PC-3 (cell line): ENCODE measurements around the gene ANKRA2. TPM values are rescaled to one million over a fixed set of nuclear protein-coding genes. Genes with fewer than 3 reads are reported as not detected.
A peak's percentile ranks its signal among the peaks of the same experiment; 100 is the strongest.

Experiments used
- ATAC-seq: fragments of 200-7000 bp; cut with Tn5 transposase; 2 replicates; pipeline ENCODE4 v1.9.1; 2020; ENCODE audit warnings: mild to moderate bottlenecking, moderate library complexity
- BruUV-seq: library from RNA; stranded (reverse); fragments of 400-500 nt; replicated peaks from 2 replicates; lab custom pipeline; 2021; lab: Mats Ljungman, UMichigan
- CTCF ChIA-PET: fragments of 300-600 bp; sonication (Branson Sonifier 250); formaldehyde crosslinking; loops from one replicate; lab custom pipeline; 2022; ENCODE audit warnings: antibody characterized with exemption; lab: Charles Lee
- POLR2A ChIA-PET: fragments of 300-600 bp; sonication (Branson Sonifier 250); formaldehyde crosslinking; loops from one replicate; lab custom pipeline; 2022; ENCODE audit warnings: antibody characterized with exemption; ENCODE audit not compliant: unreplicated experiment; lab: Charles Lee
- DNase-seq: peaks from one replicate; pipeline ENCODE4 v3.0.0-alpha.2; 2015
- H2AFZ ChIP-seq: fragments of 300-600 bp; sonication (generic); 2 replicates; pipeline ENCODE4 v1.6.0; 2016; ENCODE audit warnings: antibody characterized with exemption, low read length
- H3F3A ChIP-seq: fragments of 300-600 bp; sonication (generic); one replicate; pipeline ENCODE4 v1.6.0; 2017; ENCODE audit warnings: antibody characterized with exemption, low read length, control low read depth, mild to moderate bottlenecking; ENCODE audit not compliant: unreplicated experiment
- H3K27ac ChIP-seq: fragments of 300-600 bp; sonication (generic); 2 replicates; pipeline ENCODE4 v1.5.1; 2016; ENCODE audit warnings: mild to moderate bottlenecking, low read length
- H3K27me3 ChIP-seq: fragments of 300-600 bp; sonication (generic); 2 replicates; pipeline ENCODE4 v1.6.1; 2016; ENCODE audit warnings: low read length, mixed read lengths
- H3K36me3 ChIP-seq: fragments of 300-600 bp; sonication (generic); 2 replicates; pipeline ENCODE4 v1.6.1; 2016; ENCODE audit warnings: low read depth, mixed run types, low read length, mixed read lengths
- H3K4me1 ChIP-seq: fragments of 300-600 bp; sonication (generic); 2 replicates; pipeline ENCODE4 v1.5.1; 2016; ENCODE audit warnings: low read length; ENCODE audit not compliant: insufficient read depth
- H3K4me2 ChIP-seq: fragments of 300-600 bp; sonication (generic); 2 replicates; pipeline ENCODE4 v1.6.0; 2016; ENCODE audit warnings: low read length
- H3K4me3 ChIP-seq: fragments of 300-600 bp; sonication (generic); 2 replicates; pipeline ENCODE4 v1.5.1; 2016; ENCODE audit warnings: mild to moderate bottlenecking, low read length, mixed read lengths
- H3K79me2 ChIP-seq: fragments of 300-600 bp; sonication (generic); 2 replicates; pipeline ENCODE4 v1.6.1; 2017; ENCODE audit warnings: low read length, mixed read lengths
- H3K9ac ChIP-seq: fragments of 300-600 bp; sonication (generic); 2 replicates; pipeline ENCODE4 v1.6.0; 2016; ENCODE audit warnings: mild to moderate bottlenecking, low read length
- H3K9me2 ChIP-seq: fragments of 300-600 bp; sonication (generic); replicated peaks from 2 replicates; pipeline ENCODE4 v1.6.1; 2016; ENCODE audit warnings: mixed run types, low read length, mixed read lengths
- H3K9me3 ChIP-seq: fragments of 300-600 bp; sonication (generic); 2 replicates; pipeline ENCODE4 v1.6.1; 2016; ENCODE audit warnings: low read length, mixed read lengths
- H4K20me1 ChIP-seq: fragments of 300-600 bp; sonication (generic); 2 replicates; pipeline ENCODE4 v1.6.1; 2016; ENCODE audit warnings: low read length, mixed read lengths
- CTCF ChIP-seq: fragments of 300-600 bp; sonication (generic); conservative IDR thresholded peaks from 2 replicates; pipeline ENCODE4 v1.5.1; 2017; ENCODE audit warnings: antibody characterized with exemption, low read depth, mild to moderate bottlenecking, low read length
- EZH2 ChIP-seq: fragments of 300-600 bp; sonication (generic); IDR thresholded peaks from one replicate; pipeline ENCODE4 v1.6.1; 2017; ENCODE audit warnings: antibody characterized with exemption, mild to moderate bottlenecking, low read length; ENCODE audit not compliant: unreplicated experiment
- EZH2phosphoT487 ChIP-seq: fragments of 300-600 bp; sonication (generic); IDR thresholded peaks from 2 replicates; pipeline ENCODE4 v1.6.1; 2018; ENCODE audit warnings: mild to moderate bottlenecking, antibody characterized with exemption, low read length, borderline replicate concordance
- intact Hi-C: fragments of 100-400 bp; cut with micrococcal nuclease; formaldehyde crosslinking; loops from 2 replicates; pipeline ENCODE4 v1.9.0; 2023
- total RNA-seq: library from RNA; depleted of rRNA; stranded (reverse); fragments of >200 nt; gene quantifications from 2 replicates; pipeline ENCODE4 v1.2.3, GENCODE V29; 2014

Gene ANKRA2
- total RNA-seq, 1 experiment from 2014 or later, result 4.4 TPM

GRCh38 chr5:73540192-73540591, 25.2 kb downstream of the ANKRA2 start:
- no peaks in the 10 kb centered on the region for H3K27me3 ChIP-seq
- no peaks in the 10 kb centered on the region for H3K9me3 ChIP-seq
- BruUV-seq, result no TSS peak
- intact Hi-C loops, result no loop called here
- ChIA-PET CTCF (interaction anchor here (0.7 kb wide), 1 partner anchor 20 kb away, joined by 5 read pairs; no protein-coding TSS in a partner anchor), POLR2A (no interaction called here)
- TF ChIP-seq EZH2phosphoT487 (no peak), CTCF (no peak), EZH2 (no peak)
- H3K4me1 ChIP-seq, result peaks cover 35% of the 10 kb centered on the region
- no peaks in the 10 kb centered on the region for H3K79me2 ChIP-seq
- no peak overlapping the region for H3K4me3 ChIP-seq
- no peaks in the 10 kb centered on the region for H3K36me3 ChIP-seq
- no peaks in the 10 kb centered on the region for H4K20me1 ChIP-seq
- peak overlapping the region; percentile 77 for H3K27ac ChIP-seq
- DNase-seq (peak; percentile 91), ATAC-seq (peak; percentile 88)
- H2AFZ ChIP-seq, result peak overlapping the region; percentile 76; the same call in 1 of the 2 replicates
- no peak overlapping the region for H3K9ac ChIP-seq
- H3K9me2 ChIP-seq, result no peaks in the 10 kb centered on the region
- H3F3A ChIP-seq, result peaks cover 6% of the 10 kb centered on the region
- H3K4me2 ChIP-seq, result peak overlapping the region; percentile 79

DNA sequence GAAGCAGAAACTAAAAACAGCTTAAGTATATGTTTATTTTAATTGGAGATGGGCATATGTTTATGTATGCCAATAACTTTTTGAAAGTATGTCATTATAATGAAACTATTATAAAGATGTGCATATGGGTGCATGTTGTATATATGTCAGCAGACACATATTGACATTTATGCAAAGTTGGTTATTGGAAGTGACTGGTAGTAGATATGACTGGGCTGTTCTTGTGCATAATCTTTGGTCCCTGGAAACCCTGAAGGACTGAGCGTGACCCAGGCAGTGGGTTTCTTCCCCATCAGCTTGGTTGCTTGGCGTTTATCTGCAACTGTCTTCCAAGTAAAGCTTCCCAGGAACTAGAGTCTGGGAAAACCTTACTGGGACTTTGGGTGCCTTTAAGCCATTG, 25.7 kb downstream of the ANKRA2 start:
- no peak for TF ChIP-seq CTCF
- no peak for TF ChIP-seq EZH2phosphoT487
- TF ChIP-seq EZH2, result no peak
- CTCF ChIA-PET, result interaction anchor here (0.7 kb wide), 1 partner anchor 20 kb away, joined by 5 read pairs; no protein-coding TSS in a partner anchor
- intact Hi-C loops, result loop anchor here (10.0 kb wide), 1 partner anchor 85 kb away; no protein-coding TSS in a partner anchor
- Histone ChIP-seq H3K27me3 (no peaks in the 10 kb centered on the region), H3K36me3 (no peaks in the 10 kb centered on the region), H3K4me1 (peaks cover 35% of the 10 kb centered on the region), H2AFZ (no peak overlapping the region), H3F3A (peaks cover 6% of the 10 kb centered on the region), H4K20me1 (no peaks in the 10 kb centered on the region), H3K9me3 (no peaks in the 10 kb centered on the region), H3K79me2 (no peaks in the 10 kb centered on the region), H3K4me3 (no peak overlapping the region), H3K9ac (no peak overlapping the region), H3K9me2 (no peaks in the 10 kb centered on the region), H3K4me2 (peak overlapping the region; percentile 45; the same call in 1 of the 2 replicates), H3K27ac (peak overlapping the region; percentile 71)
- ATAC-seq (no peak), DNase-seq (no peak)
- BruUV-seq, result no TSS peak
- POLR2A ChIA-PET, result no interaction called here

- no TSS peak for BruUV-seq
- Histone ChIP-seq H3K9ac (no peak overlapping the region), H3K27ac (no peak overlapping the region), H3K9me2 (no peaks in the 10 kb centered on the region), H3F3A (peaks cover 4% of the 10 kb centered on the region), H3K27me3 (no peaks in the 10 kb centered on the region), H4K20me1 (no peaks in the 10 kb centered on the region), H3K9me3 (no peaks in the 10 kb centered on the region), H3K4me2 (no peak overlapping the region), H3K4me3 (no peak overlapping the region), H2AFZ (no peak overlapping the region), H3K4me1 (peaks cover 9% of the 10 kb centered on the region), H3K36me3 (no peaks in the 10 kb centered on the region), H3K79me2 (no peaks in the 10 kb centered on the region)
- DNase-seq, result no peak
- TF ChIP-seq CTCF, result no peak
- no peak for TF ChIP-seq EZH2phosphoT487
- TF ChIP-seq EZH2, result no peak
- CTCF ChIA-PET, result interaction anchor here (0.5 kb wide), 1 partner anchor 1517 kb away, joined by 3 read pairs; the partner anchor contains the start of gene GCNT4
- no peak for ATAC-seq
- intact Hi-C loops, result loop anchor here (10.0 kb wide), 1 partner anchor 80 kb away; no protein-coding TSS in a partner anchor
- POLR2A ChIA-PET, result no interaction called here
These were observed 30.5 kb downstream of the ANKRA2 start for GRCh38 chr5:73534971-73535370.
